ENCODE results near the gene JAGN1. TPM values are rescaled to one million over a fixed set of nuclear protein-coding genes. Genes with fewer than 3 reads are reported as not detected.

Gene JAGN1
- total and polyA plus RNA-seq, 9 of the 15 experiments (the other 6 are each of a cell fraction or from before 2014, with no cell fraction given), result 31.6 to 77.8 (median 40.3) TPM

GRCh38 chr3:9870978-9871377 is 19.4 kb upstream of the JAGN1 start (continued):
- no peak for TF ChIP-seq PRDM10 (IDR thresholded peaks at IDR 0.05; ENCODE audit: partially characterized antibody)
- TF ChIP-seq ARID2 (IDR thresholded peaks at IDR 0.05), result peak; percentile 43; the same call in 1 of the 2 replicates
- TF ChIP-seq ZKSCAN8 (CRISPR knock-in tag; IDR thresholded peaks at IDR 0.05), result no peak
- no peak for TF ChIP-seq BCL6 (CRISPR knock-in tag; IDR thresholded peaks at IDR 0.05)
- no peak for TF ChIP-seq THRAP3 (IDR thresholded peaks at IDR 0.05; ENCODE audit: borderline replicate concordance)
- no peak for TF ChIP-seq PHB2 (IDR thresholded peaks at IDR 0.05; ENCODE audit: low read depth)
- TF ChIP-seq FOSL1 (tag; conservative IDR thresholded peaks at IDR 0.05), result no peak
- no peak for TF ChIP-seq ZNF707 (CRISPR knock-in tag; conservative IDR thresholded peaks at IDR 0.05)
- TF ChIP-seq CSDE1 (IDR thresholded peaks at IDR 0.05), result no peak
- no peak for TF ChIP-seq HMBOX1 (IDR thresholded peaks at IDR 0.05)
- no peak for TF ChIP-seq ARID3A (IDR thresholded peaks at IDR 0.05; ENCODE audit: borderline replicate concordance, low read depth, low read length)
- no peak for TF ChIP-seq WHSC1 (IDR thresholded peaks at IDR 0.05; ENCODE audit: low read length)
- TF ChIP-seq EP400 (IDR thresholded peaks at IDR 0.05), result no peak
- no peak for TF ChIP-seq NFXL1 (CRISPR knock-in tag; IDR thresholded peaks at IDR 0.05)
- no peak for TF ChIP-seq CREB3 (tag; conservative IDR thresholded peaks at IDR 0.05; ENCODE audit: low read depth)
- TF ChIP-seq CTBP1 (IDR thresholded peaks at IDR 0.05; ENCODE audit: borderline replicate concordance), result no peak
- no peak for TF ChIP-seq KAT7 (CRISPR knock-in tag; IDR thresholded peaks at IDR 0.05; ENCODE audit: borderline replicate concordance)
- peak; percentile 63 for TF ChIP-seq SMARCA4 (IDR thresholded peaks at IDR 0.05)
- TF ChIP-seq BRF1 (IDR thresholded peaks at IDR 0.05; ENCODE audit: borderline replicate concordance, extremely low read depth, insufficient read length), result no peak
- no peak for TF ChIP-seq TCF15 (CRISPR knock-in tag; IDR thresholded peaks at IDR 0.05)
- no peak for TF ChIP-seq SRF (CRISPR knock-in tag; IDR thresholded peaks at IDR 0.05)
- TF ChIP-seq RBM22 (IDR thresholded peaks at IDR 0.05; ENCODE audit: low read depth, low read length, poor library complexity, severe bottlenecking), result no peak
- TF ChIP-seq ZBTB7A (IDR thresholded peaks at IDR 0.05; ENCODE audit: borderline replicate concordance, control insufficient read depth, low read depth, low read length), result no peak
- TF ChIP-seq EHMT2 (IDR thresholded peaks at IDR 0.05), result no peak

Measured in K562 (cell line).